Astrocyte (in vitro differentiated cells and primary cell): Measurements from ENCODE around the gene MOV10L1. TPM values are rescaled to one million over a fixed set of nuclear protein-coding genes. Genes with fewer than 3 reads are reported as not detected.

Experiments used
- DNase-seq: peaks from one replicate; pipeline ENCODE4 v3.0.0-alpha.2; 2010; ENCODE audit warnings: low read depth
- FAIRE-seq: peaks from 2 replicates; lab custom pipeline; 2011; peaks lifted over from hg19 to GRCh38; lab: Jason Lieb, UNC
- H2AFZ ChIP-seq: 2 replicates; pipeline ENCODE4 v1.6.0; 2012; ENCODE audit warnings: low read depth, low read length, inconsistent platforms
- H3K27ac ChIP-seq: 2 replicates; pipeline ENCODE4 v1.5.1; 2011; ENCODE audit warnings: low read depth, low read length, inconsistent platforms
- H3K27me3 ChIP-seq: 2 replicates; pipeline ENCODE4 v1.6.0; 2011; ENCODE audit warnings: low read length, inconsistent platforms; ENCODE audit not compliant: insufficient read depth
- H3K36me3 ChIP-seq: 2 replicates; pipeline ENCODE4 v1.5.1; 2011; ENCODE audit warnings: low read length, inconsistent platforms; ENCODE audit not compliant: insufficient read depth
- H3K4me1 ChIP-seq: 2 replicates; pipeline ENCODE4 v1.5.1; 2011; ENCODE audit warnings: low read length, inconsistent platforms; ENCODE audit not compliant: insufficient read depth
- H3K4me2 ChIP-seq: 2 replicates; pipeline ENCODE4 v1.6.0; 2012; ENCODE audit warnings: low read length, inconsistent platforms
- H3K4me3 ChIP-seq: 2 replicates; pipeline ENCODE4 v1.5.1; 2011; ENCODE audit warnings: low read depth, mild to moderate bottlenecking, low read length, inconsistent platforms; ENCODE audit not compliant: insufficient read depth
- H3K79me2 ChIP-seq: 2 replicates; pipeline ENCODE4 v1.6.0; 2012; ENCODE audit warnings: mild to moderate bottlenecking, low read length, inconsistent platforms; ENCODE audit not compliant: insufficient read depth
- H3K9ac ChIP-seq: 2 replicates; pipeline ENCODE4 v1.6.0; 2012; ENCODE audit warnings: mild to moderate bottlenecking, low read length, inconsistent platforms
- H3K9me3 ChIP-seq: 2 replicates; pipeline ENCODE4 v1.5.1; 2012; ENCODE audit warnings: low read depth, mild to moderate bottlenecking, low read length, inconsistent platforms; ENCODE audit not compliant: insufficient read depth
- H4K20me1 ChIP-seq: 2 replicates; pipeline ENCODE4 v1.6.0; 2012; ENCODE audit warnings: low read length, inconsistent platforms; ENCODE audit not compliant: insufficient read depth
- H3K27ac Mint-ChIP-seq: one replicate; pipeline ENCODE4 v1.8.0; 2021; ENCODE audit warnings: mild to moderate bottlenecking, mixed read lengths; ENCODE audit not compliant: unreplicated experiment
- H3K27me3 Mint-ChIP-seq: one replicate; pipeline ENCODE4 v1.8.0; 2021; ENCODE audit warnings: low read depth, mixed read lengths; ENCODE audit not compliant: unreplicated experiment
- H3K36me3 Mint-ChIP-seq: one replicate; pipeline ENCODE4 v1.8.0; 2021; ENCODE audit warnings: low read depth, mixed read lengths; ENCODE audit not compliant: unreplicated experiment
- H3K4me1 Mint-ChIP-seq: one replicate; pipeline ENCODE4 v1.8.0; 2021; ENCODE audit warnings: low read depth, mixed read lengths; ENCODE audit not compliant: unreplicated experiment
- H3K4me3 Mint-ChIP-seq: one replicate; pipeline ENCODE4 v1.8.0; 2021; ENCODE audit warnings: mild to moderate bottlenecking, moderate library complexity, mixed read lengths; ENCODE audit not compliant: unreplicated experiment
- H3K9me3 Mint-ChIP-seq: one replicate; pipeline ENCODE4 v1.8.0; 2021; ENCODE audit warnings: mild to moderate bottlenecking, mixed read lengths; ENCODE audit not compliant: unreplicated experiment
- CTCF ChIP-seq: IDR thresholded peaks from 2 replicates; pipeline ENCODE4 v1.5.1; 2011; ENCODE audit warnings: low read depth, mild to moderate bottlenecking, inconsistent platforms, low read length, moderate library complexity; ENCODE audit not compliant: insufficient read depth
- EZH2 ChIP-seq: IDR thresholded peaks from 2 replicates; pipeline ENCODE4 v1.6.1; 2012; ENCODE audit warnings: mild to moderate bottlenecking, low read length, inconsistent platforms; ENCODE audit not compliant: insufficient read depth
- total RNA-seq: library from RNA; stranded (reverse); gene quantifications from 2 replicates; pipeline ENCODE4 v1.2.1, GENCODE V29; 2021

The MOV10L1 gene
- total RNA-seq, 1 donor from 2014 or later: 0.61 TPM

GRCh38 chr22:50184902-50185374 lies 95.1 kb downstream of the MOV10L1 start:
- peak overlapping the region; percentile 44 for H3K4me3 ChIP-seq
- H3K27me3 ChIP-seq: no peaks in the 10 kb centered on the region
- H3K9ac ChIP-seq: peak overlapping the region; percentile 58
- Mint-ChIP-seq H3K4me3 (no peak overlapping the region), H3K27me3 (no peaks in the 10 kb centered on the region), H3K36me3 (no peaks in the 10 kb centered on the region), H3K4me1 (peaks cover 2% of the 10 kb centered on the region), H3K27ac (no peak overlapping the region), H3K9me3 (no peaks in the 10 kb centered on the region)
- H3K36me3 ChIP-seq: no peaks in the 10 kb centered on the region
- H3K79me2 ChIP-seq: peaks cover 31% of the 10 kb centered on the region
- peaks cover 16% of the 10 kb centered on the region for H3K4me1 ChIP-seq
- no peak for TF ChIP-seq CTCF
- TF ChIP-seq EZH2: no peak
- H4K20me1 ChIP-seq: peaks cover 20% of the 10 kb centered on the region
- H2AFZ ChIP-seq: peak overlapping the region; percentile 97
- H3K9me3 ChIP-seq: no peaks in the 10 kb centered on the region
- FAIRE-seq (no peak), DNase-seq (no peak)
- peak overlapping the region; percentile 85 for H3K4me2 ChIP-seq
- H3K27ac ChIP-seq: no peak overlapping the region

- peaks cover 2% of the 10 kb centered on the region for H3K4me1 Mint-ChIP-seq
- H3K27me3 Mint-ChIP-seq: no peaks in the 10 kb centered on the region
- Histone ChIP-seq H3K9ac (peak within 1 kb of the TSS; percentile 71), H3K4me1 (peaks cover 22% of the 10 kb centered on the region), H3K27me3 (no peaks in the 10 kb centered on the region), H3K27ac (no peak within 1 kb of the TSS), H3K9me3 (no peaks in the 10 kb centered on the region), H3K4me2 (peak within 1 kb of the TSS; percentile 90), H2AFZ (peak within 1 kb of the TSS; percentile 97), H3K36me3 (no peaks in the 10 kb centered on the region), H3K4me3 (peak within 1 kb of the TSS; percentile 56), H3K79me2 (peaks cover 37% of the 10 kb centered on the region), H4K20me1 (peaks cover 25% of the 10 kb centered on the region)
- H3K9me3 Mint-ChIP-seq: no peaks in the 10 kb centered on the region
- no peaks in the 10 kb centered on the region for H3K36me3 Mint-ChIP-seq
- TF ChIP-seq CTCF (no peak), EZH2 (no peak)
- no peak for FAIRE-seq
- H3K27ac Mint-ChIP-seq: peak within 1 kb of the TSS; percentile 10
- peak; percentile 61 for DNase-seq
- H3K4me3 Mint-ChIP-seq: peak within 1 kb of the TSS; percentile 92
Observed at GRCh38 chr22:50185375-50186087, 95.7 kb downstream of the MOV10L1 start, which contains the start of gene TRABD. Gene TRABD (plus strand): TSS chr22:50185913. CDS start chr22:50193061, 7,148 bp downstream.

- DNase-seq: no peak
- no peak for TF ChIP-seq CTCF
- no peak for TF ChIP-seq EZH2
- Histone ChIP-seq H3K4me1 (peaks cover 27% of the 10 kb centered on the region), H3K4me2 (peak overlapping the region; percentile 90), H3K27me3 (no peaks in the 10 kb centered on the region), H4K20me1 (peaks cover 32% of the 10 kb centered on the region), H3K4me3 (peak overlapping the region; percentile 56), H2AFZ (no peak overlapping the region), H3K9ac (peak overlapping the region; percentile 71), H3K9me3 (no peaks in the 10 kb centered on the region), H3K36me3 (no peaks in the 10 kb centered on the region), H3K79me2 (peaks cover 44% of the 10 kb centered on the region), H3K27ac (no peak overlapping the region)
- H3K36me3 Mint-ChIP-seq: no peaks in the 10 kb centered on the region
- H3K4me1 Mint-ChIP-seq: peaks cover 4% of the 10 kb centered on the region
- no peak overlapping the region for H3K27ac Mint-ChIP-seq
- no peak for FAIRE-seq
- peak overlapping the region; percentile 92 for H3K4me3 Mint-ChIP-seq
- no peaks in the 10 kb centered on the region for H3K27me3 Mint-ChIP-seq
- H3K9me3 Mint-ChIP-seq: no peaks in the 10 kb centered on the region
Observed at GRCh38 chr22:50186181-50186714, 96.4 kb downstream of the MOV10L1 start.
